Thymus (tissue), 11 donors: ENCODE measurements around the gene C16orf54. TPM values are rescaled to one million over a fixed set of nuclear protein-coding genes. Genes with fewer than 3 reads are reported as not detected.
"Not testable (repeated sequence)": the region's sequence is repeated elsewhere in the genome, so short reads cannot be mapped to it uniquely, and the experiment has no call there.

Experiments used
- DNase-seq, 9 donors: peaks; one replicate each; pipeline ENCODE4 v3.0.0-alpha.2; 2013; ENCODE audit warnings: low spot score in 9 of 9, low read depth in 6 of 9, missing footprints in 1 of 9
- H3K27ac ChIP-seq, 2 donors: one replicate each; pipeline ENCODE4 v1.5.1; 2013; ENCODE audit warnings: control low read depth in 1 of 2, low read depth in 1 of 2, low read length in 1 of 2, mild to moderate bottlenecking in 1 of 2, moderate library complexity in 1 of 2
- H3K27me3 ChIP-seq, 2 donors: one replicate each; pipeline ENCODE4 v1.5.1; 2013; ENCODE audit warnings: low read length in 1 of 2; ENCODE audit not compliant: control insufficient read depth in 2 of 2, insufficient read depth in 1 of 2
- H3K36me3 ChIP-seq, 2 donors: one replicate each; pipeline ENCODE4 v1.5.1; 2013; ENCODE audit warnings: low read length in 1 of 2, mild to moderate bottlenecking in 1 of 2, moderate library complexity in 1 of 2; ENCODE audit not compliant: control insufficient read depth in 2 of 2, insufficient read depth in 2 of 2
- H3K4me1 ChIP-seq, 2 donors: one replicate each; pipeline ENCODE4 v1.5.1; 2013; ENCODE audit warnings: low read length in 2 of 2; ENCODE audit not compliant: control insufficient read depth in 2 of 2, insufficient read depth in 2 of 2
- H3K4me3 ChIP-seq, 2 donors: one replicate each; pipeline ENCODE4 v1.5.1; 2013; ENCODE audit warnings: low read length in 2 of 2, control low read depth in 1 of 2, mild to moderate bottlenecking in 1 of 2
- H3K9me3 ChIP-seq, 2 donors: one replicate each; pipeline ENCODE4 v1.5.1; 2013; ENCODE audit warnings: low read length in 1 of 2, mild to moderate bottlenecking in 1 of 2; ENCODE audit not compliant: control insufficient read depth in 2 of 2, insufficient read depth in 1 of 2
- WGBS: extraction: QIAGEN DNeasy Blood & Tissue Kit; methylation state at CpG from one replicate; pipeline ENCODE4 v1.1.7; 2013; 5-methylcytosine and 5-hydroxymethylcytosine counted together
- polyA plus RNA-seq: library from polyadenylated mRNA; stranded (reverse); fragments of 200-250 nt; gene quantifications from one replicate; pipeline ENCODE4 v1.2.3, GENCODE V29; 2013
- total RNA-seq: library from RNA; stranded (reverse); fragments of 120-200 nt; gene quantifications from one replicate; pipeline ENCODE4 v1.2.4, GENCODE V29; 2013
- donor health status: healthy.

C16orf54 gene
- total and polyA plus RNA-seq, 2 donors, result 16.7 to 19.0 TPM

GRCh38 chr16:29760567-29761279 is 14.9 kb upstream of the C16orf54 start:
- no peaks in the 10 kb centered on the region for H3K27me3 ChIP-seq
- H3K36me3 ChIP-seq, result no peaks in the 10 kb centered on the region
- no peak overlapping the region for H3K27ac ChIP-seq
- no peak overlapping the region for H3K4me3 ChIP-seq
- peaks cover 3 to 20% of the 10 kb centered on the region in 2 donors for H3K4me1 ChIP-seq
- 95% methylated on average over 9 of the region's 9 CpGs for WGBS
- no peaks in the 10 kb centered on the region for H3K9me3 ChIP-seq
- no peak for DNase-seq

- Histone ChIP-seq H3K4me3 (no peak overlapping the region), H3K4me1 (peaks cover 3 to 22% of the 10 kb centered on the region in 2 donors), H3K27ac (no peak overlapping the region), H3K27me3 (no peaks in the 10 kb centered on the region), H3K36me3 (no peaks in the 10 kb centered on the region), H3K9me3 (peaks cover 0 to 5% of the 10 kb centered on the region in 2 donors)
- no peak for DNase-seq
- WGBS, result 94% methylated on average over 6 of the region's 6 CpGs
These were observed 12.2 kb upstream of the C16orf54 start for GRCh38 chr16:29757950-29758466.

- H3K9me3 ChIP-seq, DNase-seq, H3K4me3 ChIP-seq, H3K27me3 ChIP-seq, H3K36me3 ChIP-seq: not testable (repeated sequence)
- Histone ChIP-seq H3K27ac (peak overlapping the region; percentile 13 to 69), H3K4me1 (peaks cover 3 to 22% of the 10 kb centered on the region in 2 donors)
- 98% methylated on average over 8 of the region's 8 CpGs for WGBS
These were observed 11.3 kb upstream of the C16orf54 start for GRCh38 chr16:29757086-29757485.

- WGBS, result 30% methylated on average over 1 of the region's 1 CpG
- no peaks in the 10 kb centered on the region for H3K36me3 ChIP-seq
These were observed 10.9 kb upstream of the C16orf54 start for GRCh38 chr16:29756654-29757053.

GRCh38 chr16:29753516-29753915 is 7.7 kb upstream of the C16orf54 start:
- 93% methylated on average over 1 of the region's 1 CpG for WGBS
- no peak overlapping the region for H3K27ac ChIP-seq
- no peak overlapping the region for H3K4me3 ChIP-seq
- DNase-seq, result no peak
- H3K27me3 ChIP-seq, result no peaks in the 10 kb centered on the region
- peaks cover 0 to 9% of the 10 kb centered on the region in 2 donors for H3K9me3 ChIP-seq
- H3K4me1 ChIP-seq, result peaks cover 3 to 20% of the 10 kb centered on the region in 2 donors
- H3K36me3 ChIP-seq, result no peaks in the 10 kb centered on the region

More at GRCh38 chr16:29756654-29757053, 10.9 kb upstream of the C16orf54 start:
- Histone ChIP-seq H3K27me3 (no peaks in the 10 kb centered on the region), H3K9me3 (peaks cover 0 to 5% of the 10 kb centered on the region in 2 donors), H3K4me1 (peaks cover 3 to 22% of the 10 kb centered on the region in 2 donors), H3K27ac (peak overlapping the region in 1 of 2 donors; percentile 69), H3K4me3 (no peak overlapping the region)
- peak in 5 of 9 donors; percentile 22 to 70 (median 42) for DNase-seq

- 70% methylated on average over 4 of the region's 4 CpGs for WGBS
- peaks cover 22 to 35% of the 10 kb centered on the region in 2 donors for H3K4me1 ChIP-seq
- H3K27ac ChIP-seq, result not testable (repeated sequence)
These were observed 3.0 kb upstream of the C16orf54 start for GRCh38 chr16:29748760-29749149.

GRCh38 chr16:29747947-29748759 is 2.4 kb upstream of the C16orf54 start:
- H3K9me3 ChIP-seq, result peaks cover 0 to 17% of the 10 kb centered on the region in 2 donors
- H3K4me3 ChIP-seq, result no peak overlapping the region
- no peak for DNase-seq
- WGBS, result 96% methylated on average over 30 of the region's 30 CpGs
- H3K27ac ChIP-seq, result no peak overlapping the region
- peaks cover 22 to 41% of the 10 kb centered on the region in 2 donors for H3K4me1 ChIP-seq
- peaks cover 10 to 16% of the 10 kb centered on the region in 2 donors for H3K36me3 ChIP-seq
- no peaks in the 10 kb centered on the region for H3K27me3 ChIP-seq

More at GRCh38 chr16:29748760-29749149, 3.0 kb upstream of the C16orf54 start:
- not testable (repeated sequence) for H3K27me3 ChIP-seq, H3K36me3 ChIP-seq, H3K4me3 ChIP-seq, DNase-seq
- peaks cover 0 to 17% of the 10 kb centered on the region in 2 donors for H3K9me3 ChIP-seq

- 53% methylated on average over 4 of the region's 4 CpGs for WGBS
- peak overlapping the region in 1 of 2 donors; percentile 93 for H3K27ac ChIP-seq
- DNase-seq, H3K27me3 ChIP-seq, H3K4me3 ChIP-seq: not testable (repeated sequence)
- H3K4me1 ChIP-seq, result peaks cover 22 to 47% of the 10 kb centered on the region in 2 donors
- H3K36me3 ChIP-seq, result peaks cover 13 to 20% of the 10 kb centered on the region in 2 donors
- peaks cover 0 to 17% of the 10 kb centered on the region in 2 donors for H3K9me3 ChIP-seq
These were observed 728 bp upstream of the C16orf54 start for GRCh38 chr16:29746518-29746917.
